Measurements from ENCODE around the gene CSNK2B. TPM values are rescaled to one million over a fixed set of nuclear protein-coding genes. Genes with fewer than 3 reads are reported as not detected.

Gene CSNK2B
- total RNA-seq, 2 experiments from 2014 or later: 233 to 250 TPM

Small RNA genes within 50 kb of the gene (microRNA-seq; reads per million reads assigned to microRNA genes)
- gene MIR4646: 2.3 reads per million
- gene MIR6832: not detected

Other genes starting within 250 kb of the CSNK2B start
- gene MICB, start 167.9 kb upstream of the CSNK2B start, total RNA-seq: 10 to 100 TPM; 49.0 TPM
- not detected for gene MCCD1, start 137.1 kb upstream of the CSNK2B start, total RNA-seq
- 100 to 1,000 TPM; 477 to 488 TPM for gene DDX39B, start 124.1 kb upstream of the CSNK2B start, total RNA-seq
- gene ATP6V1G2, start 119.5 kb upstream of the CSNK2B start, total RNA-seq: 1 to 10 TPM; 2.5 TPM
- 10 to 100 TPM; 13.5 to 14.2 TPM for gene NFKBIL1, start 118.5 kb upstream of the CSNK2B start, total RNA-seq
- gene LTA, start 93.8 kb upstream of the CSNK2B start, total RNA-seq: 10 to 100 TPM; 19.4 to 24.6 TPM
- gene TNF, start 90.5 kb upstream of the CSNK2B start, total RNA-seq: 10 to 100 TPM; 53.4 to 55.0 TPM
- gene LTB, start 83.7 kb upstream of the CSNK2B start, total RNA-seq: 100 to 1,000 TPM; 613 to 618 TPM
- 100 to 1,000 TPM; 125 to 139 TPM for gene LST1, start 79.8 kb upstream of the CSNK2B start, total RNA-seq
- 100 to 1,000 TPM; 107 to 115 TPM for gene NCR3, start 73.1 kb upstream of the CSNK2B start, total RNA-seq
- 100 to 1,000 TPM; 177 TPM for gene AIF1, start 50.8 kb upstream of the CSNK2B start, total RNA-seq
- gene PRRC2A, start 45.4 kb upstream of the CSNK2B start, total RNA-seq: 100 to 1,000 TPM; 260 to 279 TPM
- 100 to 1,000 TPM; 259 to 267 TPM for gene BAG6, start 13.4 kb upstream of the CSNK2B start, total RNA-seq
- gene APOM, start 10.2 kb upstream of the CSNK2B start, total RNA-seq: 1 to 10 TPM; 3.2 to 5.1 TPM
- 10 to 100 TPM; 22.5 to 23.8 TPM for gene C6orf47, start 5.3 kb upstream of the CSNK2B start, total RNA-seq
- gene GPANK1, start 1.1 kb upstream of the CSNK2B start, total RNA-seq: 10 to 100 TPM; 29.0 to 34.7 TPM
- gene LY6G5B, start 3.9 kb downstream of the CSNK2B start, total RNA-seq: 10 to 100 TPM; 22.6 to 23.2 TPM
- gene LY6G5C, start 15.0 kb downstream of the CSNK2B start, total RNA-seq: 1 to 10 TPM; 4.3 to 5.5 TPM
- 10 to 100 TPM; 52.1 to 55.4 TPM for gene ABHD16A, start 37.2 kb downstream of the CSNK2B start, total RNA-seq
- gene LY6G6F, start 40.8 kb downstream of the CSNK2B start, total RNA-seq: not detected
- gene LY6G6D, start 49.3 kb downstream of the CSNK2B start, total RNA-seq: not detected
- gene LY6G6C, start 55.7 kb downstream of the CSNK2B start, total RNA-seq: under 1 TPM in 1 of 2 experiments, not detected in 1; 0.26 TPM
- gene MPIG6B, start 57.3 kb downstream of the CSNK2B start, total RNA-seq: under 1 TPM; 0.71 to 0.91 TPM
- 10 to 100 TPM; 31.9 to 33.7 TPM for gene DDAH2, start 63.2 kb downstream of the CSNK2B start, total RNA-seq
- gene CLIC1, start 70.5 kb downstream of the CSNK2B start, total RNA-seq: 100 to 1,000 TPM; 617 to 651 TPM
- gene MSH5, start 73.9 kb downstream of the CSNK2B start, total RNA-seq: 10 to 100 TPM; 64.8 to 73.6 TPM
- gene SAPCD1, start 96.6 kb downstream of the CSNK2B start, total RNA-seq: 10 to 100 TPM; 14.3 to 15.4 TPM
- 1 to 10 TPM; 6.4 to 6.6 TPM for gene VWA7, start 111.2 kb downstream of the CSNK2B start, total RNA-seq
- 100 to 1,000 TPM; 114 to 115 TPM for gene VARS1, start 129.7 kb downstream of the CSNK2B start, total RNA-seq
- gene LSM2, start 140.9 kb downstream of the CSNK2B start, total RNA-seq: 100 to 1,000 TPM; 123 to 128 TPM
- 1 to 10 TPM; 3.0 to 3.1 TPM for gene HSPA1L, start 149.2 kb downstream of the CSNK2B start, total RNA-seq
- gene HSPA1A, start 149.5 kb downstream of the CSNK2B start, total RNA-seq: 10 to 100 TPM; 75.6 to 75.7 TPM
- gene HSPA1B, start 161.7 kb downstream of the CSNK2B start, total RNA-seq: 10 to 100 TPM; 84.6 to 87.1 TPM
- gene NEU1, start 196.7 kb downstream of the CSNK2B start, total RNA-seq: 10 to 100 TPM; 16.5 to 17.8 TPM
- under 1 TPM in 1 of 2 experiments, not detected in 1; 0.39 TPM for gene SLC44A4, start 212.9 kb downstream of the CSNK2B start, total RNA-seq
- gene EHMT2, start 231.6 kb downstream of the CSNK2B start, total RNA-seq: 10 to 100 TPM; 70.1 to 72.3 TPM
- 1 to 10 TPM; 1.6 to 1.8 TPM for gene ZBTB12, start 236.0 kb downstream of the CSNK2B start, total RNA-seq

Measured in activated CD8-positive, alpha-beta T cell treated with anti-CD3 and anti-CD28 coated beads, Interleukin-2, amount 10 ng/mL, durations not matched to agents 7 days and 5 days (primary cell).